Fibroblast of lung (primary cell): ENCODE data around the gene PEPD. TPM values are rescaled to one million over a fixed set of nuclear protein-coding genes. Genes with fewer than 3 reads are reported as not detected.

Experiments
- DNase-seq, 2 donors: peaks; one replicate each; pipeline versions ENCODE4 v3.0.0 to v3.0.0-alpha.2; 2010; ENCODE audit warnings: low read depth in 2 of 2
- H2AFZ ChIP-seq: 2 replicates; pipeline ENCODE4 v1.5.1; 2012; ENCODE audit warnings: low read length, control low read depth, inconsistent platforms
- H3K27ac ChIP-seq: 2 replicates; pipeline ENCODE4 v1.5.1; 2011; ENCODE audit warnings: low read length, control low read depth; ENCODE audit not compliant: insufficient read depth
- H3K27me3 ChIP-seq: 2 replicates; pipeline ENCODE4 v1.5.1; 2011; ENCODE audit warnings: mild to moderate bottlenecking, low read length; ENCODE audit not compliant: control insufficient read depth, insufficient read depth
- H3K36me3 ChIP-seq: 2 replicates; pipeline ENCODE4 v1.5.1; 2011; ENCODE audit warnings: low read length; ENCODE audit not compliant: control insufficient read depth, insufficient read depth
- H3K4me1 ChIP-seq: 2 replicates; pipeline ENCODE4 v1.5.1; 2011; ENCODE audit warnings: low read length; ENCODE audit not compliant: control insufficient read depth, insufficient read depth; ENCODE audit errors: extremely low read depth
- H3K4me2 ChIP-seq: 2 replicates; pipeline ENCODE4 v1.5.1; 2011; ENCODE audit warnings: low read length, control low read depth; ENCODE audit not compliant: insufficient read depth; ENCODE audit errors: extremely low read depth
- H3K4me3 ChIP-seq, 4 experiments: fragments of 200-600 bp in 1 of 4; sonication (generic) in 1 of 4; replicated peaks in 1 of 4; 2 replicates each; pipeline ENCODE4 v1.5.1; 2011 to 2016; ENCODE audit warnings: low read length in 4 of 4, low read depth in 3 of 4, mild to moderate bottlenecking in 3 of 4, control low read depth in 2 of 4, inconsistent platforms in 1 of 4, mixed read lengths in 1 of 4; ENCODE audit not compliant: insufficient read depth in 1 of 4; ENCODE audit errors: control extremely low read depth in 1 of 4
- H3K79me2 ChIP-seq: 2 replicates; pipeline ENCODE4 v1.5.1; 2012; ENCODE audit warnings: mild to moderate bottlenecking, low read length, inconsistent platforms; ENCODE audit not compliant: control insufficient read depth, insufficient read depth
- H3K9ac ChIP-seq: 2 replicates; pipeline ENCODE4 v1.5.1; 2011; ENCODE audit warnings: mild to moderate bottlenecking, low read length, control low read depth; ENCODE audit not compliant: insufficient read depth
- H3K9me3 ChIP-seq: 2 replicates; pipeline ENCODE4 v1.5.1; 2012; ENCODE audit warnings: low read depth, low read length; ENCODE audit not compliant: control insufficient read depth, insufficient read depth
- H4K20me1 ChIP-seq: 2 replicates; pipeline ENCODE4 v1.5.1; 2011; ENCODE audit warnings: low read length; ENCODE audit not compliant: control insufficient read depth, insufficient read depth; ENCODE audit errors: extremely low read depth
- EZH2 ChIP-seq: IDR thresholded peaks from 2 replicates; pipeline ENCODE4 v1.5.1; 2012; ENCODE audit warnings: low read length, control low read depth, mild to moderate bottlenecking; ENCODE audit errors: missing control alignments
- polyA plus RNA-seq, 2 donors: library from polyadenylated mRNA; depleted of rRNA in 1 of 2; stranded (reverse) in 1 of 2; unstranded in 1 of 2; fragments of >200 nt; gene quantifications; 2 replicates each; pipeline ENCODE4 v1.2.1, GENCODE V29; 2011 to 2012; ENCODE audit warnings: missing spikeins in 1 of 2
- total RNA-seq: library from RNA; depleted of rRNA; stranded (reverse); fragments of >200 nt; gene quantifications from 2 replicates; pipeline ENCODE4 v1.2.1, GENCODE V29; 2014
- TF ChIP-seq, protein P1 (sequence below), 2 donors: IDR thresholded peaks in 1 of 2; conservative IDR thresholded peaks in 1 of 2; 1 replicate in 1 of 2; 2 replicates in 1 of 2; pipeline ENCODE4 v1.5.1; 2011 to 2012; ENCODE audit warnings: low read length in 2 of 2, control low read depth in 1 of 2, inconsistent platforms in 1 of 2, low read depth in 1 of 2, mild to moderate bottlenecking in 1 of 2

The PEPD gene
- total and polyA plus RNA-seq, 2 donors (not counting 1 experiment from before 2014, with no cell fraction given): 59.8 to 81.9 TPM

DNA sequence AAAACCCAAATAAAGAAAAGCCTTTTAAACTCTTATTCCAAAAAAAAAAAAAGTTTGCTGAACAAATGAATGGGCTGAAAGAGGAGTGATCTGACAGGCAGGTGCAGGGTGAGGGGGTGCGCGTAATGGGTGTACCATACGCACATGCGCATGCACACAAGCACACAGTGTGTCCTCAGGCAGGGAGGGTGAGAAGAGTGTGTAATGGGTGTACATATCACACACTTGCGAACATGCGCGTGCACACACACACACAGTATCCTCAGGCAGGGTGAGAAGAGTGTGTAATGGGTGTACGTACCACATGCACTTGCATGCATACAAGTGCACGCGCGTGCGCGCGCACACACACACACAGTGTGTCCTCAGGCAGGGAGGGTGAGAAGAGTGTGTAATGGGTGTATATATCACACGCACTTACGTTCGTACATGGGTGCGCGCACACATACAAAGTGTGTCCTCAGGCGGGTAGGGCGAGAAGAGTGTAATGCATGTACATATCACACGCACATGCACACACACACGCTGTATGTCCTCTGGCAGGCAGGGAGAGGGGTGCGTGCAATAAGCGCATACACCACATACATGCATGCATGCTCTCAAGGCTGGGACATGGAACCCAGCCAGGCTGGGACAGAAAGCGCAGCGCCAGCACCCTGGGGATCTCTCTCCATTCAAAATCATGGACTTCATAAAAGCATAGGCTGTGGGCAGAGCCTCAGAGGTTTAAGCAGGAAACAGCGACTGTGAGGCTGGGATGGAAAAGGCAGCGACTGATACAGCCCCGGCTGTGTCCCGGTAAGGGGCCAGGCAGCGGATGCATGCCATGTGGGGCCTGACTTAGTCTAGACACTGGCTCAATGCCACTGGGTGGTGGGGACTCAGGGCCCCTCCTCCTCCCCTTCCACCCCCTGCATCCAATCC lies 77.7 kb downstream of the PEPD start:
- no peak overlapping the region for H3K27ac ChIP-seq
- H3K9me3 ChIP-seq: no peaks in the 10 kb centered on the region
- no peak for TF ChIP-seq EZH2
- H4K20me1 ChIP-seq: no peaks in the 10 kb centered on the region
- H3K4me3 ChIP-seq: no peak overlapping the region
- no peak overlapping the region for H2AFZ ChIP-seq
- no peaks in the 10 kb centered on the region for H3K27me3 ChIP-seq
- H3K4me2 ChIP-seq: no peak overlapping the region
- DNase-seq: no peak
- no peaks in the 10 kb centered on the region for H3K36me3 ChIP-seq
- H3K9ac ChIP-seq: no peak overlapping the region
- H3K4me1 ChIP-seq: no peaks in the 10 kb centered on the region
- H3K79me2 ChIP-seq: no peaks in the 10 kb centered on the region

DNA sequence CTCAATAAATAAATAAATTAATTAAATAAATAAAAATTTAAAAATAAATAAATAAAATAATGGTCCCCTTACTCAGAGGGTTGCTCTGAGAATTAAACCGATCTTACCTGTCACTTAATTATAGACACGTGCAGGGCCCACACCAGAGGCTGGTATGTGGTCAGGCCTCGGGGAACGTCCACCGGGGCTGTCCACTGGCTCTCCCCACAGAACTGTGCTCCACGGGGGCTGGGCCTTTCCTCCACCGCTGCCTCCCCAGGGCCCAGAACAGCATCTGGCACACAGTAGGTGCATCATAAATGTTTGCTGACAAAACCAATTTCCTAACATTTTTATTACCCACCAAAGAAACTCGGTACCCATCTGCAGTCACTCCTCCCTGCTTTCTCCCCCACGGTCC lies 78.9 kb downstream of the PEPD start:
- Histone ChIP-seq H3K4me1 (no peaks in the 10 kb centered on the region), H4K20me1 (no peaks in the 10 kb centered on the region), H3K27me3 (no peaks in the 10 kb centered on the region), H3K4me2 (no peak overlapping the region), H3K79me2 (no peaks in the 10 kb centered on the region), H3K9ac (no peak overlapping the region), H3K4me3 (no peak overlapping the region), H3K9me3 (no peaks in the 10 kb centered on the region), H2AFZ (no peak overlapping the region), H3K27ac (no peak overlapping the region), H3K36me3 (no peaks in the 10 kb centered on the region)
- no peak for DNase-seq
- TF ChIP-seq, protein P1, sequence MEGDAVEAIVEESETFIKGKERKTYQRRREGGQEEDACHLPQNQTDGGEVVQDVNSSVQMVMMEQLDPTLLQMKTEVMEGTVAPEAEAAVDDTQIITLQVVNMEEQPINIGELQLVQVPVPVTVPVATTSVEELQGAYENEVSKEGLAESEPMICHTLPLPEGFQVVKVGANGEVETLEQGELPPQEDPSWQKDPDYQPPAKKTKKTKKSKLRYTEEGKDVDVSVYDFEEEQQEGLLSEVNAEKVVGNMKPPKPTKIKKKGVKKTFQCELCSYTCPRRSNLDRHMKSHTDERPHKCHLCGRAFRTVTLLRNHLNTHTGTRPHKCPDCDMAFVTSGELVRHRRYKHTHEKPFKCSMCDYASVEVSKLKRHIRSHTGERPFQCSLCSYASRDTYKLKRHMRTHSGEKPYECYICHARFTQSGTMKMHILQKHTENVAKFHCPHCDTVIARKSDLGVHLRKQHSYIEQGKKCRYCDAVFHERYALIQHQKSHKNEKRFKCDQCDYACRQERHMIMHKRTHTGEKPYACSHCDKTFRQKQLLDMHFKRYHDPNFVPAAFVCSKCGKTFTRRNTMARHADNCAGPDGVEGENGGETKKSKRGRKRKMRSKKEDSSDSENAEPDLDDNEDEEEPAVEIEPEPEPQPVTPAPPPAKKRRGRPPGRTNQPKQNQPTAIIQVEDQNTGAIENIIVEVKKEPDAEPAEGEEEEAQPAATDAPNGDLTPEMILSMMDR (conservative IDR thresholded peaks at IDR 0.05 in 1 of 2, IDR thresholded peaks at IDR 0.05 in 1 of 2; ENCODE audit: low read depth in 1 of 2, low read length in 2 of 2): no peak
- TF ChIP-seq EZH2: no peak

DNA sequence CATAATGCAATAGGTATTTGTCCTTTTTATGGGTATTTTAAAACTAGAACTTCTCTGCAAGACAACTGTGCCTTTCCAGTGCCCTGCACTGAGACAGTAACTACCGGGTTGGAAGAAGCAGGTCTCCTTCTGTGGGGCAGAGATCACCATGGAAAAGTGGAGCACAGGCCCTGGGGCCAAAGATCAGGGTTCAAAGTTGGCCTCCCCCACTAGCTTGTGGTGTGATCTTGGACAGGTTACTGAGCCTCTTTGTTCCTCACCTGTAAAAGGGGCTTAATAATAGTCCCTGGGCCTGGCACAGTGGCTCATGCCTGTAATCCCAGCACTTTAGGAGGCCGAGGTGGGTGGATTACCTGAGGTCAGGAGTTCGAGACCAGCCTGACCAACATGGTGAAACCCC lies 79.8 kb downstream of the PEPD start:
- Histone ChIP-seq H4K20me1 (no peaks in the 10 kb centered on the region), H3K79me2 (no peaks in the 10 kb centered on the region), H3K27ac (no peak overlapping the region), H3K4me2 (no peak overlapping the region), H3K4me3 (no peak overlapping the region), H3K4me1 (no peaks in the 10 kb centered on the region), H3K27me3 (no peaks in the 10 kb centered on the region), H2AFZ (no peak overlapping the region), H3K36me3 (no peaks in the 10 kb centered on the region), H3K9me3 (no peaks in the 10 kb centered on the region), H3K9ac (no peak overlapping the region)
- DNase-seq: no peak
- TF ChIP-seq, protein P1 (conservative IDR thresholded peaks at IDR 0.05 in 1 of 2, IDR thresholded peaks at IDR 0.05 in 1 of 2; ENCODE audit: low read depth in 1 of 2, low read length in 2 of 2): no peak
- TF ChIP-seq EZH2: no peak
